A673 (cell line): ENCODE measurements around the gene FBXW8.

Experiments used
- CTCF ChIP-seq: fragments of 300-800, 200-600 bp; sonication (generic); conservative IDR thresholded peaks from 2 replicates; pipeline ENCODE4 v1.5.1; 2017; ENCODE audit warnings: low read depth, mild to moderate bottlenecking, antibody characterized with exemption, low read length, moderate library complexity, mixed read lengths
- EZH2 ChIP-seq: fragments of 200-600 bp; sonication (generic); IDR thresholded peaks from 2 replicates; pipeline ENCODE4 v1.6.1; 2017; ENCODE audit warnings: borderline replicate concordance, low read depth, mild to moderate bottlenecking, mixed read lengths, antibody characterized with exemption, low read length; ENCODE audit not compliant: poor library complexity, severe bottlenecking

DNA sequence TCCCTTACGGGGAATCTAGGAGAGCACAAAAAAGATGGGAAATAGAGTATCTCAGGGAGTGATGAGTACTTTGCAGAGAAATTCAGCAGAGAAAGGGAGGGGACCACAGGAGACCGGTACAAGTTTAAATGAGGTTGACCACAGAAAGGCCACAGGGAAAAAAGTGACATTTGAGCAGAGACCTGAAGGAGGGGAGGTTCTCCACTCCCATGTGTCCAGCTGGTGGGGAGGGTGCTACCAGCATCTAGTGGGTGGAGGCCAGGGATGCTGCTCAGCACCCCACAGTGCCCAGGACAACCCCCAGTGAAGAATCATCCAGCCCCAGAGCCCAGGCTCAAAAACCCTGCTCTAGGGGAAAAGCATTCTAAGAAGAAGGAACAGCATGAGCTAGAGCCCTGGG, 153.8 kb downstream of the FBXW8 start:
- TF ChIP-seq CTCF (no peak), EZH2 (no peak)
